GM18517 (cell line): ENCODE data around the gene CAPZB.

ENCODE experiments used
- ATAC-seq: cut with Tn5 transposase; IDR thresholded peaks from one replicate; pipeline ENCODE4 v1.9.1; 2021; ENCODE audit warnings: mild to moderate bottlenecking, moderate library complexity; ENCODE audit not compliant: unreplicated experiment

Gene CAPZB

GRCh38 chr1:19371226-19372135 is 113.9 kb downstream of the CAPZB start:
- no peak for ATAC-seq

- ATAC-seq, result no peak
These were observed 114.7 kb downstream of the CAPZB start for GRCh38 chr1:19370453-19371170.

- no peak for ATAC-seq
These were observed 115.8 kb downstream of the CAPZB start for GRCh38 chr1:19369396-19370090.

GRCh38 chr1:19368964-19369363 is 116.4 kb downstream of the CAPZB start:
- no peak for ATAC-seq

- ATAC-seq, result no peak
These were observed 117.3 kb downstream of the CAPZB start for GRCh38 chr1:19368050-19368449.

GRCh38 chr1:19367584-19368041 is 117.7 kb downstream of the CAPZB start:
- ATAC-seq, result no peak

- ATAC-seq, result no peak
These were observed 118.5 kb downstream of the CAPZB start for GRCh38 chr1:19366599-19367536.

GRCh38 chr1:19365721-19366120 is 119.6 kb downstream of the CAPZB start:
- ATAC-seq, result no peak

GRCh38 chr1:19363536-19364152 is 121.7 kb downstream of the CAPZB start:
- no peak for ATAC-seq

GRCh38 chr1:19361611-19362147 is 123.7 kb downstream of the CAPZB start:
- ATAC-seq, result no peak

GRCh38 chr1:19360843-19361610 is 124.3 kb downstream of the CAPZB start:
- ATAC-seq, result no peak

GRCh38 chr1:19360432-19360831 is 124.9 kb downstream of the CAPZB start:
- no peak for ATAC-seq

- ATAC-seq, result no peak
These were observed 125.3 kb downstream of the CAPZB start for GRCh38 chr1:19360016-19360415.

- no peak for ATAC-seq
These were observed 126.0 kb downstream of the CAPZB start for GRCh38 chr1:19359357-19359756.

GRCh38 chr1:19358710-19359109 is 126.6 kb downstream of the CAPZB start:
- ATAC-seq, result no peak

- ATAC-seq, result no peak
These were observed 127.9 kb downstream of the CAPZB start for GRCh38 chr1:19357299-19357986.

- no peak for ATAC-seq
These were observed 129.1 kb downstream of the CAPZB start for GRCh38 chr1:19356266-19356665.

GRCh38 chr1:19354531-19354981 is 130.8 kb downstream of the CAPZB start:
- no peak for ATAC-seq
